HUES64 (cell line): ENCODE data around the gene SDE2.
"Not testable (repeated sequence)": the region's sequence is repeated elsewhere in the genome, so short reads cannot be mapped to it uniquely, and the experiment has no call there.

ENCODE experiments used
- H3K27ac ChIP-seq: 2 replicates; pipeline ENCODE4 v1.7.0; 2013; ENCODE audit warnings: low read depth, low read length, inconsistent platforms
- H3K27me3 ChIP-seq: 2 replicates; pipeline ENCODE4 v1.6.1; 2013; ENCODE audit warnings: mild to moderate bottlenecking, low read length; ENCODE audit not compliant: insufficient read depth
- H3K36me3 ChIP-seq: 2 replicates; pipeline ENCODE4 v1.6.1; 2013; ENCODE audit warnings: mild to moderate bottlenecking, low read length; ENCODE audit not compliant: insufficient read depth
- H3K4me1 ChIP-seq: 2 replicates; pipeline ENCODE4 v1.6.1; 2013; ENCODE audit warnings: mild to moderate bottlenecking, low read length, moderate library complexity; ENCODE audit not compliant: insufficient read depth
- H3K4me3 ChIP-seq: 2 replicates; pipeline ENCODE4 v1.5.1; 2013; ENCODE audit warnings: mild to moderate bottlenecking, low read length, moderate library complexity
- H3K9ac ChIP-seq: 2 replicates; pipeline ENCODE4 v1.6.1; 2013; ENCODE audit warnings: mild to moderate bottlenecking, low read depth, low read length
- H3K9me3 ChIP-seq: 2 replicates; pipeline ENCODE4 v1.6.1; 2013; ENCODE audit warnings: low read depth, low read length; ENCODE audit not compliant: insufficient read depth
- WGBS: fragments of 150-250, 120-280 bp; methylation state at CpG from one replicate; pipeline ENCODE4 v1.1.7; 2013; ENCODE audit warnings: missing lambda C conversion rate; 5-methylcytosine and 5-hydroxymethylcytosine counted together

SDE2 gene

GRCh38 chr1:225941187-225941941, 57.8 kb downstream of the SDE2 start, which contains the start of gene LEFTY2:
Gene LEFTY2 (minus strand): TSS chr1:225941220. CDS start chr1:225941140, 80 bp downstream.
- Histone ChIP-seq H3K4me1 (peaks cover 30% of the 10 kb centered on the region), H3K4me3 (no peak within 1 kb of the TSS), H3K27me3 (peaks cover 15% of the 10 kb centered on the region), H3K9me3 (no peaks in the 10 kb centered on the region), H3K27ac (no peak within 1 kb of the TSS), H3K36me3 (no peaks in the 10 kb centered on the region), H3K9ac (no peak within 1 kb of the TSS; the same call in 1 of the 2 replicates)
- 65% methylated on average over 6 of the region's 6 CpGs for WGBS

DNA sequence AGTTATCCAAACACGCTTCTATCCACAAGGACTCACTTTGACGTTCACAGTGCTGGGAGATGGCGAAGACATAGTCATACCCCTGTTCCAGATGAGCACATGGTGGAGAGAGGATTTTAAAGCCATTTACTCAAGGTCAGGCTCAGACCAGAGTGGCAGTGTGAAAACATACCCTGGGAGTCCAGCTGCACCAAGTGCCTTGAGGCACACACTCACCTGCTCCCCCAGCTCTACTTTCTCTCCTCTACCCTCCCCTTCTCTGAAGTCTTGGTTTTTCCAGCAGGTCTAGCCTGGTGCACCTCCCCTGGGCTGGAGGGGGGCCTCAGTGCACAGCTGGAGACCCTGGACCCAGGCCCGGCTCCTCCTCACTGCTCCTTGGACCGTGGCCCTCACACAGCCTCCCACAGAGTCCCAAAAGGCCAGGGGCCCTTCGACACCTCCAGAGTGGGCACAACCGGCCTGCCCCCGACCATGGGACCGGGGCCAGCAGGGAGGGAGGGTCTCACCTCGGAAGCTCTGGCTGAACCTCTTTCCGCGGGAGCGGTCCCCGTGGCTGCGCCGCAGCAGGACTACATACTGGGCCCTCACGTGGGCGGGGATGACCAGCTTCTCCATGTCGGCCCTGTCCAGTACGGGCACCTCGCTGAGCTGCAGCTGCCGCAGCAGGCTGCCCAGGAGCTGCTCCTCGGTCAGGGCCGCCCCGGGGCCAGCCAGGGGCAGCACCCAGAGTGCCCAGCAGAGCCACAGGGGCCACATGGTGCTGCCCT, 58.6 kb downstream of the SDE2 start:
- Histone ChIP-seq H3K27ac (no peak overlapping the region), H3K36me3 (no peaks in the 10 kb centered on the region), H3K9me3 (no peaks in the 10 kb centered on the region), H3K4me3 (no peak overlapping the region), H3K4me1 (peaks cover 22% of the 10 kb centered on the region), H3K9ac (no peak overlapping the region; the same call in 1 of the 2 replicates), H3K27me3 (peaks cover 13% of the 10 kb centered on the region)
- 87% methylated on average over 25 of the region's 25 CpGs for WGBS

DNA sequence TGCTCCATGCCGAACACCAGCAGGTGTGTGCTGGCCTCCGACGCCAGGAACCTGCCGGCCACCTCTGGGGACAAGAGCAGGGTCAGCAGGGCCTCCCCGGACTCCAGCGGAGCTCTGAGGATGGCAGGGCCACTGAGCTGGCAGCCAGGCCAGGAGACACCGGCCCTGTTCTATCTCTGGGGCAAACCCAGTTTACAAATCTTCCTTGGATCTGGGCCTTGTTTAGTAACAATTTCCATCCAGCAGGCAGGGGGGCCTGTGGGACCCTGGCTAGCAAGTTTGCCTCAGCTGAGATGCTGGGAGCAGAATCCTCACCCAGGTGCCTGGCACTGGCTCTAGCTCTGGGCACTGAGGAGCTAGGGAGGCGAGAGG, 59.2 kb downstream of the SDE2 start:
- Histone ChIP-seq H3K4me1 (peaks cover 15% of the 10 kb centered on the region), H3K27me3 (peaks cover 13% of the 10 kb centered on the region), H3K4me3 (peak overlapping the region; percentile 48; the same call in 1 of the 2 replicates)
- WGBS: 50% methylated on average over 8 of the region's 8 CpGs
- H3K36me3 ChIP-seq, H3K27ac ChIP-seq, H3K9me3 ChIP-seq, H3K9ac ChIP-seq: not testable (repeated sequence)

DNA sequence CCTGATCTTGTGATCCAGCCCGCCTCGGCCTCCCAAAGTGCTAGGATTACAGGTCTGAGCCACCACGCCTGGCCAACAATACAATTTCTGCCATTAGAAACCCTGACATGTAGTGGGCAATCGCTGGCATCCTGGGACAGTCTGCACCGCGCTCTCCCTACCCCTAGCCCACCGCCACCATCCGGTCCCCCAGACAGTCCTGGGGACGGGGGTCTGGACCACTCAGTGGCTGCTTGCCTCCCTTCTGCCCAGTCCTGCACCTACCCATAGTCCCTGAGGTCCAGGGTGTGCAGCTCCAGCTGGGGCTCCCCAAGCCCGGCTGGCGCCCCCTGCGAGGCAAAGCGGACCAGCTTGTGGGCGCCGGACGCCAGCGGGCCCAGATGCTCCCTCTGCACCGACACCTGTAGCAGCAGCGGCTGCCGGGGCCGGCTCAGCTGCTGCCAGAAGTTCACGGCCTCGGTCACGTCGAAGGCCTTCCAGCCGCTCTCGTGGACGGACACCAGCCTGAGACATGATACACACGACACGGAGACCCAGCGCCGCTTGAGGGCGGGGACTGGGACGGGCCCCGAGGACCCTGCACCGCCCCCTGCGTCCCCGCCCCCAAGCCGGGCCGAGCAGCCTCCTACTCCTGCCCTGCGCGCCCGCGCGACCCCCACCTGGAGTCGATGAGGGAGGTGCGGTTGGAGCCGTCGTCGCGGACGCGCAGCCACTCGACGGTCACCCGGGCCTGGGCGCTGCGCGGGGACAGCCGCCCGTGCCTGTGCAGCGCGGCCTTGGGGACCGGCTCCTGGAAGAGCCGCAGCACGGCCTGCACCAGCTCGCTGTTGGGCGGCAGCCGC, 59.8 kb downstream of the SDE2 start:
- Histone ChIP-seq H3K27me3 (peaks cover 13% of the 10 kb centered on the region), H3K4me3 (peak overlapping the region; percentile 48), H3K9ac (peak overlapping the region; percentile 14; the same call in 1 of the 2 replicates)
- H3K27ac ChIP-seq, H3K9me3 ChIP-seq, H3K4me1 ChIP-seq, H3K36me3 ChIP-seq: not testable (repeated sequence)
- WGBS: 33% methylated on average over 46 of the region's 69 CpGs

DNA sequence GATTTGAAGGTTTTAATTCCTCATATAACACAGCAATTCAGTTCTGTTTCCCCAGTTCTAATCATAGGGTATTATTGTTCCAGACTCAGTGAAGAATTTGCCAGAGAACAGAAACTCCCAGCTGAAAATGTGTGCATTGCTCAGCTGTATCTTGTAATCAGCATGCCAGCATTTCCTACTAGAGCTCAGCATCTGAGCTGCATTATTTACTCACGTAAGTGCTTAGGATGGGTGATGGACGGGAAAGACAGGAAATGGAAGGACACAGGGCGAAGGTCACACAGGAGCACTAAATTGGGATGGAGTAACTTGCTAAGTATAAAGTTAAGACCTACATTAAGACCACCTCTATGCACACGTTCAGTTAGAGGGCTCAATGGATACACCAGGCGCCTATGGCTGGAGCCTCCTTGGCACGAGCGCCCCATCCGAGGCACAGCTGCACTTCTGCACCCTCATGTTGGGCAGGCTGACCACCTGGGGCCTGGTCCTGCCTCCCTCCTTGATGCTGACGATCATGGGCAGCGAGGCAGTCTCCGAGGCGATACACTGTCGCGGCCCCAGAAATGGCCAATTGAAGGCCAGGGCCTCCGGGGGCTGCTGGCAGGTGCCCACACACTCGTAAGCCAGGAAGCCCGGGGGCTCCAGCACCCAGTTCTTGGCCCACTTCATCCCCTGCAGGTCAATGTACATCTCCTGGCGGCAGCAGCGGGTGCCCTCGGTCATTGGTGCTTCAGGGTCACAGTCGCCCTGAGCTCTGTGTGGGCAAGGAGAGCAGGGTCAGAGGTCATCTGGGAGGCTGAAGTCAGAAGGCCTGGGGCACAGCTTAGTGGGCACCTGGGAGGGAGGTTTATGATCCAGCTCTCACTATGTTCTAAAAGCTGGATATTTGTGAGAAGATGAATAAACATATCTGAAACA, 61.8 kb downstream of the SDE2 start:
- Histone ChIP-seq H3K9ac (no peak overlapping the region), H3K4me3 (no peak overlapping the region), H3K27ac (no peak overlapping the region), H3K9me3 (no peaks in the 10 kb centered on the region), H3K36me3 (no peaks in the 10 kb centered on the region), H3K4me1 (peaks cover 6% of the 10 kb centered on the region; the same call in 1 of the 2 replicates), H3K27me3 (peaks cover 13% of the 10 kb centered on the region)
- WGBS: 94% methylated on average over 21 of the region's 21 CpGs

GRCh38 chr1:225936523-225936922, 62.6 kb downstream of the SDE2 start:
- Histone ChIP-seq H3K4me3 (no peak overlapping the region), H3K27me3 (peaks cover 13% of the 10 kb centered on the region), H3K27ac (no peak overlapping the region), H3K9me3 (no peaks in the 10 kb centered on the region), H3K36me3 (no peaks in the 10 kb centered on the region), H3K9ac (no peak overlapping the region), H3K4me1 (peaks cover 4% of the 10 kb centered on the region; the same call in 1 of the 2 replicates)
- WGBS: 66% methylated on average over 3 of the region's 3 CpGs

GRCh38 chr1:225936086-225936485, 63.1 kb downstream of the SDE2 start:
- 88% methylated on average over 7 of the region's 8 CpGs for WGBS
- H3K36me3 ChIP-seq, H3K27ac ChIP-seq, H3K9ac ChIP-seq, H3K4me1 ChIP-seq, H3K4me3 ChIP-seq, H3K9me3 ChIP-seq: not testable (repeated sequence)
- H3K27me3 ChIP-seq: peaks cover 13% of the 10 kb centered on the region

DNA sequence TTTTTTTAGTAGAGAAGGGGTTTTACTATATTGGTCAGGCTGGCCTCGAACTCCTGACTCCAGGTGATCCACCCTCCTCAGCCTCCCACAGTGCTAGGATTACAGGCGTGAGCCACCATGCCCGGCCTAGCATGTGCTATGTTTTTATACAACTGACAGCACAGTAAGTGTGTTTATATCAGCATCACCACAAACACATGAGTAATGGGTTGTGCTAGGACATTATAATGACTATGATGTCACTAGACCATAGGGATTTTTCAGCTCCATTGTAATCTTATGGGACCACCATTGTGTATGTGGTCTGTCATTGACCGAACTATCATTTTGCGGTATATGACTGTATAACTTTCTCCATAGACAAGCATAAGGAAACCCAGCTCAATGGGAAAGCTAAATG, 64.4 kb downstream of the SDE2 start:
- 94% methylated on average over 5 of the region's 5 CpGs for WGBS
- no peaks in the 10 kb centered on the region for H3K36me3 ChIP-seq
- no peak overlapping the region for H3K27ac ChIP-seq
- H3K4me1 ChIP-seq: no peaks in the 10 kb centered on the region
- peaks cover 4% of the 10 kb centered on the region; the same call in 1 of the 2 replicates for H3K27me3 ChIP-seq
- H3K9me3 ChIP-seq: no peaks in the 10 kb centered on the region
- H3K9ac ChIP-seq: no peak overlapping the region
- H3K4me3 ChIP-seq: no peak overlapping the region

DNA sequence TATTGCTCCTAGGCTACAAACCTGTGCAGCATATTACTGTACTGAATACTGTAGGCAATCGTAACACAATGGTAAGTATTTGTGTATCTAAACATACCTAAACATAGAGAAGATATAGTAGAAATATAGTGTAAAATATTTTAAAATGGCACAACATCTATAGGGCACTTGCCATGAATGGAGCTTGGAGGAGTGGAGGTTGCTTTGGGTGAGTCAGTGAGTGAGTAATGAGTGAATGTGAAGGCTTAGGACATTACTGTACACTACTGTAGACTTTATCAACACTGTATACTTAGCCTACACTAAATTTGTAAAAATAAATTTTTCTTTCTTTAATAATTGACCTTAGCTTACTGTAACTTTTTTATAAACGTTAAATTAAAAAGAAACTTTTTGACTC, 66.1 kb downstream of the SDE2 start:
- WGBS: 86% methylated on average over 1 of the region's 2 CpGs
- H3K27ac ChIP-seq: no peak overlapping the region

More for the DNA sequence above, 66.1 kb downstream of the SDE2 start:
- H3K4me1 ChIP-seq: no peaks in the 10 kb centered on the region
- H3K36me3 ChIP-seq: no peaks in the 10 kb centered on the region
- H3K4me3 ChIP-seq: no peak overlapping the region
- H3K9ac ChIP-seq: no peak overlapping the region
- no peaks in the 10 kb centered on the region for H3K27me3 ChIP-seq
- H3K9me3 ChIP-seq: no peaks in the 10 kb centered on the region
